ENCODE measurements around the gene INSYN2B.

GRCh38 chr5:170011751-170012150 is 31.5 kb upstream of the INSYN2B start:
- TF ChIP-seq CTCF (IDR thresholded peaks at IDR 0.05; ENCODE audit: control extremely low read depth in 1 of 3, insufficient read depth in 1 of 3, low read depth in 1 of 3, low read length in 3 of 3) (no peak), EP300 (IDR thresholded peaks at IDR 0.05; ENCODE audit: borderline replicate concordance in 1 of 2, low read depth in 2 of 2, low read length in 2 of 2) (no peak), SIN3A (conservative IDR thresholded peaks at IDR 0.05 in 1 of 2, IDR thresholded peaks at IDR 0.05 in 1 of 2; ENCODE audit: low read depth in 1 of 2, low read length in 2 of 2) (no peak), GABPA (IDR thresholded peaks at IDR 0.05; ENCODE audit: borderline replicate concordance, insufficient read depth, low read length) (no peak)
